Endothelial cell (in vitro differentiated cells): ENCODE data around the gene EXOC6. TPM values are rescaled to one million over a fixed set of nuclear protein-coding genes. Genes with fewer than 3 reads are reported as not detected.

Experiments
- DNase-seq: peaks from one replicate; pipeline ENCODE4 v3.0.0; 2021; ENCODE audit warnings: low spot score
- H3K27ac Mint-ChIP-seq: one replicate; pipeline ENCODE4 v1.8.0; 2021; ENCODE audit warnings: mixed read lengths, inconsistent platforms; ENCODE audit not compliant: unreplicated experiment
- H3K27me3 Mint-ChIP-seq: one replicate; pipeline ENCODE4 v1.8.0; 2021; ENCODE audit warnings: mild to moderate bottlenecking, moderate library complexity, mixed read lengths, inconsistent platforms; ENCODE audit not compliant: unreplicated experiment
- H3K36me3 Mint-ChIP-seq: one replicate; pipeline ENCODE4 v1.8.0; 2021; ENCODE audit warnings: mild to moderate bottlenecking, low read depth, mixed read lengths, inconsistent platforms; ENCODE audit not compliant: unreplicated experiment
- H3K4me1 Mint-ChIP-seq: one replicate; pipeline ENCODE4 v1.8.0; 2021; ENCODE audit warnings: mild to moderate bottlenecking, mixed read lengths, inconsistent platforms; ENCODE audit not compliant: unreplicated experiment
- H3K4me3 Mint-ChIP-seq: one replicate; pipeline ENCODE4 v1.8.0; 2021; ENCODE audit warnings: mild to moderate bottlenecking, mixed read lengths, inconsistent platforms; ENCODE audit not compliant: unreplicated experiment
- H3K9me3 Mint-ChIP-seq: one replicate; pipeline ENCODE4 v1.8.0; 2021; ENCODE audit warnings: mixed read lengths, inconsistent platforms; ENCODE audit not compliant: unreplicated experiment
- CTCF ChIP-seq: fragments of 200-600 bp; sonication (generic); IDR thresholded peaks from one replicate; pipeline ENCODE4 v1.5.0; 2021; ENCODE audit warnings: antibody characterized with exemption; ENCODE audit not compliant: unreplicated experiment
- total RNA-seq: library from RNA; stranded (reverse); fragmentation: NEBNext Ultra II Directional; extraction: Animal tissue kit (Norgen Biotek cat#: 25700); gene quantifications from one replicate; pipeline ENCODE4 v1.2.1, GENCODE V29; 2021; ENCODE audit not compliant: unreplicated experiment

The EXOC6 gene
- total RNA-seq, 1 donor from 2014 or later = 28.5 TPM

DNA sequence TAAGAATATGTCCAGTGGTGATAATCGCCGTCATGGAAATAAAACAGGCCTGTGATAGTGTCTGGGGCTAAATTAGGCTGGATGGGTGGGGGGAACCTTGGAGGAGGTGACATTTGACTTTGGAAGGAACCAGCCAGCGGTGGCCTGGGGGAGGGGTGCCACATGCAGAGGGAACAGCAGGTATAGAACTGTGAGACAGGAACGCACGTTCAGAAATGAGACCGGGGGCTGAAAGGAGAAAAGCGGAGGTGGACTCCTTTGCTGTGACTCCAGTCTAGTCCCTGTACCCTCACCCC, 222.8 kb downstream of the EXOC6 start:
- no peak for TF ChIP-seq CTCF
- Mint-ChIP-seq H3K4me3 (no peak overlapping the region), H3K4me1 (peaks cover 24% of the 10 kb centered on the region), H3K27ac (no peak overlapping the region), H3K27me3 (peaks cover 40% of the 10 kb centered on the region), H3K36me3 (peaks cover 9% of the 10 kb centered on the region), H3K9me3 (no peaks in the 10 kb centered on the region)
- no peak for DNase-seq

- TF ChIP-seq CTCF = no peak
- DNase-seq = peak; percentile 47
- Mint-ChIP-seq H3K4me3 (peak overlapping the region; percentile 78), H3K4me1 (peaks cover 24% of the 10 kb centered on the region), H3K9me3 (no peaks in the 10 kb centered on the region), H3K27me3 (peaks cover 40% of the 10 kb centered on the region), H3K36me3 (peaks cover 8% of the 10 kb centered on the region), H3K27ac (no peak overlapping the region)
Observed at GRCh38 chr10:93071674-93072224, 223.4 kb downstream of the EXOC6 start.

GRCh38 chr10:93072225-93072712, 223.9 kb downstream of the EXOC6 start:
- H3K36me3 Mint-ChIP-seq = peaks cover 3% of the 10 kb centered on the region
- H3K9me3 Mint-ChIP-seq = no peaks in the 10 kb centered on the region
- H3K27me3 Mint-ChIP-seq = peaks cover 39% of the 10 kb centered on the region
- H3K4me1 Mint-ChIP-seq = peaks cover 24% of the 10 kb centered on the region
- no peak for DNase-seq
- no peak for TF ChIP-seq CTCF
- no peak overlapping the region for H3K27ac Mint-ChIP-seq
- H3K4me3 Mint-ChIP-seq = peak overlapping the region; percentile 78

DNA sequence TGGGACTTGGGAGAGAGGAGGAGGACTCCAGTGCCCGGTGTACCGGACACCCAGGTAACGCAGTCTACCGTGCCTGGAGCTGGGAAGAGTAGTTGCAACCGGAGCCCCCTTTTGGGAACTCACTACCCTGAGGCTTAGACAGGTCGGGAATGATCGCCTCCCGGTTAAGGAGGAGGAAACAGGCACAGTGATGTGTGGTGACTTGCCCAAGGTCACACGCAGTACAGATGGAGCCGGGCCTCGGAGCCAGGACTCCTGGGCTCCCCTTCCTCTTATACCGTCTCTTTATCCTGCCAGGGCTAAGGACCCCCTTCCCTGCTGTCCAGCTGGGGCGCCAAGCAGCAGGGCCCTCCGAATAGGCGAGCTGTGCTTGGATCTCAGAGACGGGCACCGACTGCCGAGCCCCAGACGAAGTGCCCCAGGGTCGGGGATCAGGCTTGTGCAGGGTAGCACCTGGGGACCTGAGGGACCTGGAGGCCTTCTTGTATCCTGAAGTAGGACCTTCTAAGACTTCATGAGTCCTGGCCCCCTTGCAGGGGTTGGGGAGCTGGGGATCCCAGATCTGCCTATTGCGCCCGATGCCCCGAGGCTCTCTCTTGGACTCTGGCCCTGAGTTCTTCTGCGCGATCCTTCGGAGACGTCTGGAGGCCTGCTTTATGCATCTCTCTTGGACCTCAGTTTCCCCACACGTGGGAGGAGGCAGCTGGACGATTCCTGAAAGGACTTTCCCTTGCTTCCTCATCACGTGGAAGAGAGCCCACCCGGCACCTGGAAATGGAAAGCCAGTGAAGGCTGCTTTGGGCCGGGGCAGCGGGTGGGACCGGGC, 224.6 kb downstream of the EXOC6 start:
- TF ChIP-seq CTCF = no peak
- Mint-ChIP-seq H3K9me3 (no peaks in the 10 kb centered on the region), H3K36me3 (peaks cover 3% of the 10 kb centered on the region), H3K27ac (no peak overlapping the region), H3K4me1 (peaks cover 24% of the 10 kb centered on the region), H3K4me3 (no peak overlapping the region), H3K27me3 (peaks cover 32% of the 10 kb centered on the region)
- DNase-seq = no peak

DNA sequence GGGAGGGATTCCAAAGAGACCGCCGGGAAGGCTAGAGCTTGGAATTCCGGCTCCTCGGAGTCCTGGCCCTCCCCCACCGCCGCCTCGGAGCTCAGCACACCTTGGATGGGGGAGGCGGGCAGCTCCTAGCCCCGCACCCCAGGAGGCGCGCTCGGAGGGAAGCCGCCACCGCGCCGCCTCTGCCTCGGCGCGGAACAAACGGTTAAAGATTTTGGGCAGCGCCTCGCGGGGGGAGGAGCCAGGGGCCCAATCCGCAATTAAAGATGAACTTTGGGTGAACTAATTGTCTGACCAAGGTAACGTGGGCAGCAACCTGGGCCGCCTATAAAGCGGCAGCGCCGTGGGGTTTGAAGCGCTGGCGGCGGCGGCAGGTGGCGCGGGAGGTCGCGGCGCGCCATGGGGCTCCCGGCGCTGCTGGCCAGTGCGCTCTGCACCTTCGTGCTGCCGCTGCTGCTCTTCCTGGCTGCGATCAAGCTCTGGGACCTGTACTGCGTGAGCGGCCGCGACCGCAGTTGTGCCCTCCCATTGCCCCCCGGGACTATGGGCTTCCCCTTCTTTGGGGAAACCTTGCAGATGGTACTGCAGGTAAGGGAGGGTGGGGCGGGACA, 225.3 kb downstream of the EXOC6 start, which contains the start of gene CYP26A1:
Gene CYP26A1, plus strand, starts transcription at position 355 of the 608 bp plus-strand sequence. Its CDS starts 42 bp downstream, at position 397.
- Mint-ChIP-seq H3K27me3 (peaks cover 31% of the 10 kb centered on the region), H3K9me3 (no peaks in the 10 kb centered on the region), H3K4me3 (peak within 1 kb of the TSS; percentile 73), H3K27ac (no peak within 1 kb of the TSS), H3K4me1 (peaks cover 21% of the 10 kb centered on the region), H3K36me3 (peaks cover 3% of the 10 kb centered on the region)
- TF ChIP-seq CTCF = no peak
- DNase-seq = no peak
